PC-9 (cell line): ENCODE results near the gene MTA3. TPM values are rescaled to one million over a fixed set of nuclear protein-coding genes. Genes with fewer than 3 reads are reported as not detected.
A peak's percentile ranks its signal among the peaks of the same experiment; 100 is the strongest.

ENCODE experiments used
- Bru-seq: library from RNA; stranded (reverse); fragments of 400-500 nt; gene quantifications from one replicate; lab custom pipeline; 2021; lab: Mats Ljungman, UMichigan
- BruChase-seq, 2 experiments: library from RNA; stranded (reverse); fragments of 400-500 nt; gene quantifications; one replicate each; lab custom pipeline; 2021; lab: Mats Ljungman, UMichigan
- BruUV-seq: library from RNA; stranded (reverse); fragments of 400-500 nt; replicated peaks from 2 replicates; lab custom pipeline; 2021; lab: Mats Ljungman, UMichigan
- CTCF ChIA-PET: fragments of 300-600 bp; sonication (Branson Sonifier 250); formaldehyde crosslinking; loops from one replicate; lab custom pipeline; 2022; ENCODE audit warnings: antibody characterized with exemption; lab: Charles Lee
- POLR2A ChIA-PET: fragments of 300-600 bp; sonication (Branson Sonifier 250); formaldehyde crosslinking; loops from one replicate; lab custom pipeline; 2022; ENCODE audit warnings: antibody characterized with exemption; ENCODE audit not compliant: unreplicated experiment; lab: Charles Lee
- DNase-seq, 2 experiments: peaks; one replicate each; pipeline versions ENCODE4 v3.0.0 to v3.0.0-alpha.2; 2015 to 2022; ENCODE audit warnings: mixed read lengths in 1 of 2
- H2AFZ ChIP-seq: fragments of 200-600 bp; sonication (generic); 2 replicates; pipeline ENCODE4 v1.8.1; 2017; ENCODE audit warnings: antibody characterized with exemption
- H3F3A ChIP-seq: fragments of 200-600 bp; sonication (generic); 2 replicates; pipeline ENCODE4 v1.8.1; 2017; ENCODE audit warnings: antibody characterized with exemption, mild to moderate bottlenecking, low read depth; ENCODE audit not compliant: insufficient read depth
- H3K27ac ChIP-seq: fragments of 200-600 bp; sonication (generic); 2 replicates; pipeline ENCODE4 v1.6.1; 2016; ENCODE audit warnings: mixed run types
- H3K27me3 ChIP-seq: fragments of 200-600 bp; sonication (generic); 2 replicates; pipeline ENCODE4 v1.6.1; 2016; ENCODE audit warnings: low read depth, mixed run types; ENCODE audit not compliant: insufficient read depth
- H3K36me3 ChIP-seq: fragments of 200-600 bp; sonication (generic); 2 replicates; pipeline ENCODE4 v1.6.1; 2016; ENCODE audit warnings: low read depth, mixed run types
- H3K4me1 ChIP-seq: fragments of 200-600 bp; sonication (generic); replicated peaks from 2 replicates; pipeline ENCODE4 v1.6.1; 2016; ENCODE audit warnings: mixed run types; ENCODE audit not compliant: insufficient read depth
- H3K4me2 ChIP-seq: fragments of 200-600 bp; sonication (generic); 2 replicates; pipeline ENCODE4 v1.6.1; 2017; ENCODE audit warnings: mixed run types
- H3K4me3 ChIP-seq: fragments of 200-600 bp; sonication (generic); 2 replicates; pipeline ENCODE4 v1.6.1; 2016; ENCODE audit warnings: mixed run types
- H3K79me2 ChIP-seq: fragments of 200-600 bp; sonication (generic); 2 replicates; pipeline ENCODE4 v1.6.1; 2017; ENCODE audit warnings: low read depth, mixed run types
- H3K9me2 ChIP-seq: fragments of 200-600 bp; sonication (generic); 2 replicates; pipeline ENCODE4 v1.8.1; 2017; ENCODE audit warnings: mild to moderate bottlenecking; ENCODE audit not compliant: insufficient read depth
- H3K9me3 ChIP-seq: fragments of 200-600 bp; sonication (generic); 2 replicates; pipeline ENCODE4 v1.8.1; 2016; ENCODE audit warnings: low read depth; ENCODE audit not compliant: insufficient read depth
- H4K20me1 ChIP-seq: fragments of 200-600 bp; sonication (generic); 2 replicates; pipeline ENCODE4 v1.8.1; 2017; ENCODE audit not compliant: insufficient read depth
- CTCF ChIP-seq: fragments of 200-600 bp; sonication (generic); conservative IDR thresholded peaks from 2 replicates; pipeline ENCODE4 v1.6.1; 2017; ENCODE audit warnings: mixed run types, antibody characterized with exemption, mild to moderate bottlenecking, moderate library complexity
- EZH2 ChIP-seq: fragments of 200-600 bp; sonication (generic); IDR thresholded peaks from 2 replicates; pipeline ENCODE4 v1.8.0; 2017; ENCODE audit warnings: antibody characterized with exemption, low read depth
- intact Hi-C: fragments of 100-400 bp; cut with micrococcal nuclease; formaldehyde crosslinking; loops from one replicate; pipeline ENCODE4 v1.10.0; 2022; ENCODE audit not compliant: unreplicated experiment
- long read RNA-seq: library from polyadenylated mRNA; stranded (forward); transcript quantifications from one replicate; pipeline ENCODE4 v2.0.0, GENCODE V29; 2022
- total RNA-seq: library from RNA; stranded (reverse); gene quantifications from 2 replicates; pipeline ENCODE4 v1.2.3, GENCODE V29; 2021

The MTA3 gene
- total RNA-seq, result 58.7 and 89.8 TPM in 2 replicates
- percentile 80 among the genes with signal in this experiment for Bru-seq, nascent RNA
- BruChase-seq, experiment 1, labeled RNA remaining after a 2-hour chase, result percentile 65 among the genes with signal in this experiment
- percentile 60 among the genes with signal in this experiment for BruChase-seq, experiment 2, labeled RNA remaining after a 6-hour chase
- long read RNA-seq, transcript MTA3-205 (14 exons, 2,202 nt), result major isoform, 29 of 66 reads
- long read RNA-seq, transcript MTA3-204 (14 exons, 2,041 nt), result minor isoform, 12 of 66 reads
- long read RNA-seq, partial matches to known transcripts, result 7 of 66 reads
- long read RNA-seq, other reads (novel, unspliced or antisense), result 16 of 66 reads

GRCh38 chr2:42568401-42569115 lies at the start of gene MTA3:
Gene MTA3, plus strand, starts transcription at chr2:42568632. Its CDS starts 114 bp downstream, at chr2:42568746.
- peak in 1 of 2 experiments; percentile 64 for DNase-seq
- H3K27me3 ChIP-seq, result no peaks in the 10 kb centered on the region
- peaks cover 26% of the 10 kb centered on the region for H3K36me3 ChIP-seq
- H3K27ac ChIP-seq, result peak within 1 kb of the TSS; percentile 54
- peaks cover 3% of the 10 kb centered on the region; the same call in 1 of the 2 replicates for H4K20me1 ChIP-seq
- H3K79me2 ChIP-seq, result peaks cover 44% of the 10 kb centered on the region
- peaks cover 46% of the 10 kb centered on the region for H3F3A ChIP-seq
- H3K4me1 ChIP-seq, result peaks cover 58% of the 10 kb centered on the region
- BruUV-seq, result no TSS peak
- TF ChIP-seq CTCF, result no peak
- no peak for TF ChIP-seq EZH2
- no peaks in the 10 kb centered on the region for H3K9me3 ChIP-seq
- H3K4me3 ChIP-seq, result peak within 1 kb of the TSS; percentile 76
- CTCF ChIA-PET, result interaction anchor here (1.0 kb wide), 1 partner anchor 72 kb away, joined by 17 read pairs; no protein-coding TSS in a partner anchor
- intact Hi-C loops, result no loop called here
- H3K9me2 ChIP-seq, result no peaks in the 10 kb centered on the region
- H3K4me2 ChIP-seq, result peak within 1 kb of the TSS; percentile 97
- POLR2A ChIA-PET, result interaction anchor here (0.7 kb wide), 1 partner anchor 17 kb away, joined by 5 read pairs; no protein-coding TSS in a partner anchor
- peak within 1 kb of the TSS; percentile 84 for H2AFZ ChIP-seq

- ChIA-PET POLR2A (no interaction called here), CTCF (no interaction called here)
- Histone ChIP-seq H3K4me1 (no peaks in the 10 kb centered on the region), H3K9me3 (no peaks in the 10 kb centered on the region), H3K27ac (no peak overlapping the region), H4K20me1 (no peaks in the 10 kb centered on the region), H3K27me3 (no peaks in the 10 kb centered on the region), H3K9me2 (no peaks in the 10 kb centered on the region), H3K36me3 (no peaks in the 10 kb centered on the region), H3F3A (no peaks in the 10 kb centered on the region), H3K4me3 (no peak overlapping the region), H2AFZ (no peak overlapping the region), H3K79me2 (no peaks in the 10 kb centered on the region), H3K4me2 (no peak overlapping the region)
- TF ChIP-seq CTCF (no peak), EZH2 (no peak)
- intact Hi-C loops, result no loop called here
- DNase-seq, result no peak
- no TSS peak for BruUV-seq
Measured at GRCh38 chr2:42519624-42520023, 48.8 kb upstream of the MTA3 start.

GRCh38 chr2:42522035-42522434 lies 46.4 kb upstream of the MTA3 start:
- no TSS peak for BruUV-seq
- H3K4me1 ChIP-seq, result no peaks in the 10 kb centered on the region
- no peaks in the 10 kb centered on the region for H3K9me2 ChIP-seq
- no peaks in the 10 kb centered on the region for H4K20me1 ChIP-seq
- no peak overlapping the region for H2AFZ ChIP-seq
- no peaks in the 10 kb centered on the region for H3K36me3 ChIP-seq
- DNase-seq, result no peak
- H3K27ac ChIP-seq, result no peak overlapping the region
- POLR2A ChIA-PET, result no interaction called here
- H3K27me3 ChIP-seq, result no peaks in the 10 kb centered on the region
- H3K4me3 ChIP-seq, result no peak overlapping the region
- H3K79me2 ChIP-seq, result no peaks in the 10 kb centered on the region
- TF ChIP-seq EZH2, result no peak
- no peak for TF ChIP-seq CTCF
- no peaks in the 10 kb centered on the region for H3K9me3 ChIP-seq
- no peak overlapping the region for H3K4me2 ChIP-seq
- H3F3A ChIP-seq, result no peaks in the 10 kb centered on the region
- intact Hi-C loops, result no loop called here
- CTCF ChIA-PET, result no interaction called here
